ENCODE results near the gene MYL4.

Gene MYL4

DNA sequence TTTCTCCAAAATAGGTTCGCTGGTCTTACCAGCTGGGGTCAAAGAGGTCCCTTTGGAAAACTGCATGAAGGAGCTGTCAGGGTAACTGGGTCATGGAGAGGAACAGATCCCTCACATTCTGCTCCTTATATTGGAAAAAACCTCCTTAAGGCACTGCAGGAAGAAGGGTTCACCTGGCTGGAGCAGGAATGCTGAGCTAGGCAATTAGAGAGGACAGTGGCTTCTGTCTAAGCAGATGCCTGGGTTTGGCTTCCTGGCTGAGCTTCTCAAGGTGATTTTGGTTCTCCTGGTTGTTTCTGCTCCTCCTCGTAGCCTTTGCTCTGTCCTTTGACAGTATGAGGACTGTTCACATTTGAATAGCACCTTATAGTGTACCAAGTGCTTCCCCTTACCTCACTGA, 64.1 kb downstream of the MYL4 start:
- no peak for ATAC-seq
- DNase-seq, result no peak
